OCI-LY1 (cell line): ENCODE data around the gene CEP112.

Source experiments
- H2AFZ ChIP-seq: fragments of 200-600 bp; sonication (generic), shearing (Covaris generic); 2 replicates; pipeline ENCODE4 v1.6.0; 2014; ENCODE audit warnings: antibody characterized with exemption, mild to moderate bottlenecking, low read length
- H3F3A ChIP-seq: fragments of 200-600 bp; sonication (generic), shearing (Covaris generic); 2 replicates; pipeline ENCODE4 v1.6.0; 2014; ENCODE audit warnings: mild to moderate bottlenecking, antibody characterized with exemption, low read length, moderate library complexity; ENCODE audit not compliant: insufficient read depth
- H3K27ac ChIP-seq: fragments of 200-600 bp; sonication (generic); 2 replicates; pipeline ENCODE4 v1.5.1; 2014; ENCODE audit warnings: low read length, mixed run types, mild to moderate bottlenecking, low read depth; ENCODE audit not compliant: poor library complexity, severe bottlenecking
- H3K27me3 ChIP-seq: fragments of 200-600 bp; sonication (generic); 2 replicates; pipeline ENCODE4 v1.6.0; 2014; ENCODE audit warnings: antibody characterized with exemption, mild to moderate bottlenecking, low read length, moderate library complexity; ENCODE audit not compliant: insufficient read depth
- H3K36me3 ChIP-seq: fragments of 200-600 bp; sonication (generic); 2 replicates; pipeline ENCODE4 v1.6.1; 2014; ENCODE audit warnings: mild to moderate bottlenecking, antibody characterized with exemption, low read length, moderate library complexity, mixed read lengths; ENCODE audit not compliant: insufficient read depth
- H3K4me1 ChIP-seq: fragments of 200-600 bp; sonication (generic); 2 replicates; pipeline ENCODE4 v1.5.1; 2014; ENCODE audit warnings: mild to moderate bottlenecking, low read length, moderate library complexity; ENCODE audit not compliant: insufficient read depth, severe bottlenecking
- H3K4me2 ChIP-seq: fragments of 200-600 bp; sonication (generic), shearing (Covaris generic); 2 replicates; pipeline ENCODE4 v1.6.1; 2014; ENCODE audit warnings: low read length
- H3K4me3 ChIP-seq: fragments of 200-600 bp; sonication (generic); 2 replicates; pipeline ENCODE4 v1.5.1; 2014; ENCODE audit warnings: low read length, low read depth, mild to moderate bottlenecking, mixed read lengths; ENCODE audit not compliant: poor library complexity, severe bottlenecking
- H3K79me2 ChIP-seq: fragments of 200-600 bp; shearing (Covaris generic); 2 replicates; pipeline ENCODE4 v1.6.1; 2016; ENCODE audit warnings: mixed run types, low read length, mixed read lengths; ENCODE audit not compliant: insufficient read depth
- H3K9ac ChIP-seq: fragments of 200-600 bp; sonication (generic), shearing (Covaris generic); 2 replicates; pipeline ENCODE4 v1.6.1; 2014; ENCODE audit warnings: mild to moderate bottlenecking, low read length, mixed read lengths
- H3K9me2 ChIP-seq: fragments of 200-600 bp; sonication (generic), shearing (Covaris generic); 2 replicates; pipeline ENCODE4 v1.6.1; 2014; ENCODE audit warnings: low read depth, mild to moderate bottlenecking, low read length, mixed read lengths
- H3K9me3 ChIP-seq: fragments of 200-600 bp; shearing (Covaris generic); 2 replicates; pipeline ENCODE4 v1.6.1; 2014; ENCODE audit warnings: low read length, mixed read lengths
- H4K20me1 ChIP-seq: fragments of 200-600 bp; sonication (generic), shearing (Covaris generic); 2 replicates; pipeline ENCODE4 v1.6.0; 2016; ENCODE audit warnings: mild to moderate bottlenecking, low read length; ENCODE audit not compliant: insufficient read depth
- EZH2 ChIP-seq: fragments of 200-600 bp; sonication (generic), shearing (Covaris generic); IDR thresholded peaks from 2 replicates; pipeline ENCODE4 v1.8.0; 2017; ENCODE audit warnings: borderline replicate concordance, mixed run types, mild to moderate bottlenecking, antibody characterized with exemption, low read length, moderate library complexity, mixed read lengths
- TF ChIP-seq, protein P1 (sequence below): fragments of 200-600 bp; sonication (generic), shearing (Covaris generic); IDR thresholded peaks from 2 replicates; pipeline ENCODE4 v1.5.1; 2017; ENCODE audit warnings: mild to moderate bottlenecking, antibody characterized with exemption, low read length, moderate library complexity, mixed read lengths

The CEP112 gene

GRCh38 chr17:66043419-66043818 is 148.5 kb downstream of the CEP112 start:
- Histone ChIP-seq H3K4me3 (no peak overlapping the region), H3K9me3 (no peaks in the 10 kb centered on the region), H3F3A (no peaks in the 10 kb centered on the region), H4K20me1 (no peaks in the 10 kb centered on the region), H3K9ac (no peak overlapping the region), H3K27ac (no peak overlapping the region), H3K79me2 (no peaks in the 10 kb centered on the region), H3K4me1 (no peaks in the 10 kb centered on the region), H3K4me2 (no peak overlapping the region), H2AFZ (no peak overlapping the region), H3K36me3 (no peaks in the 10 kb centered on the region), H3K9me2 (no peaks in the 10 kb centered on the region), H3K27me3 (no peaks in the 10 kb centered on the region)
- TF ChIP-seq, protein P1, sequence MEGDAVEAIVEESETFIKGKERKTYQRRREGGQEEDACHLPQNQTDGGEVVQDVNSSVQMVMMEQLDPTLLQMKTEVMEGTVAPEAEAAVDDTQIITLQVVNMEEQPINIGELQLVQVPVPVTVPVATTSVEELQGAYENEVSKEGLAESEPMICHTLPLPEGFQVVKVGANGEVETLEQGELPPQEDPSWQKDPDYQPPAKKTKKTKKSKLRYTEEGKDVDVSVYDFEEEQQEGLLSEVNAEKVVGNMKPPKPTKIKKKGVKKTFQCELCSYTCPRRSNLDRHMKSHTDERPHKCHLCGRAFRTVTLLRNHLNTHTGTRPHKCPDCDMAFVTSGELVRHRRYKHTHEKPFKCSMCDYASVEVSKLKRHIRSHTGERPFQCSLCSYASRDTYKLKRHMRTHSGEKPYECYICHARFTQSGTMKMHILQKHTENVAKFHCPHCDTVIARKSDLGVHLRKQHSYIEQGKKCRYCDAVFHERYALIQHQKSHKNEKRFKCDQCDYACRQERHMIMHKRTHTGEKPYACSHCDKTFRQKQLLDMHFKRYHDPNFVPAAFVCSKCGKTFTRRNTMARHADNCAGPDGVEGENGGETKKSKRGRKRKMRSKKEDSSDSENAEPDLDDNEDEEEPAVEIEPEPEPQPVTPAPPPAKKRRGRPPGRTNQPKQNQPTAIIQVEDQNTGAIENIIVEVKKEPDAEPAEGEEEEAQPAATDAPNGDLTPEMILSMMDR = no peak
- no peak for TF ChIP-seq EZH2

DNA sequence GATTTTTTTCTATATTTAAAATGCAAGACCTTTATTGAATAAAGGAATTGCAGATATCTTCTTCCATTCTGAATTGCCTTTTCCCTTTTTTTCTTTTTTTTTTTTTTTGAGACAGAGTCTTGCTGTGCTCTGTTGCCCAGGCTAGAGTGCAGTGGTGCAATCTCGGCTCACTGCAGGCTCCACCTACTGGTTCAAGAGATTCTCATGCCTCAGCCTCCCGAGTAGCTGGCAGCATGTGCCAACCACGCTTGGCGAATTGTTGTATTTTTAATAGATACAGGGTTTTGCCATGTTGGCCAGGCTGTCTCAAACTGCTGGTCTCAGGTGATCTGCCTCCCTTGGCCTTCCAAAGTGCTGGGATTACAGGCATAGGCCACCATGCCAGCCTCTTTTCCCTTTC is 151.5 kb downstream of the CEP112 start:
- H2AFZ ChIP-seq = no peak overlapping the region
- H3K36me3 ChIP-seq = no peaks in the 10 kb centered on the region
- H3K9me2 ChIP-seq = no peaks in the 10 kb centered on the region
- H4K20me1 ChIP-seq = no peaks in the 10 kb centered on the region
- H3K27ac ChIP-seq = no peak overlapping the region
- no peak overlapping the region for H3K4me3 ChIP-seq
- H3K79me2 ChIP-seq = no peaks in the 10 kb centered on the region
- no peaks in the 10 kb centered on the region for H3K4me1 ChIP-seq
- no peaks in the 10 kb centered on the region for H3K9me3 ChIP-seq
- no peak overlapping the region for H3K4me2 ChIP-seq
- no peaks in the 10 kb centered on the region for H3F3A ChIP-seq
- no peak overlapping the region for H3K9ac ChIP-seq
- H3K27me3 ChIP-seq = no peaks in the 10 kb centered on the region
- TF ChIP-seq, protein P1 = 0 out of 2 replicates have a peak, but pooled peaks have one; percentile 8
- no peak for TF ChIP-seq EZH2

- Histone ChIP-seq H3F3A (no peaks in the 10 kb centered on the region), H3K4me3 (no peak overlapping the region), H2AFZ (no peak overlapping the region), H3K9me3 (no peaks in the 10 kb centered on the region), H3K9ac (no peak overlapping the region), H3K27ac (no peak overlapping the region), H3K36me3 (no peaks in the 10 kb centered on the region), H3K9me2 (no peaks in the 10 kb centered on the region), H3K4me1 (no peaks in the 10 kb centered on the region), H3K27me3 (no peaks in the 10 kb centered on the region), H3K4me2 (no peak overlapping the region), H4K20me1 (no peaks in the 10 kb centered on the region), H3K79me2 (no peaks in the 10 kb centered on the region)
- TF ChIP-seq EZH2 = no peak
- TF ChIP-seq, protein P1 = no peak
These were observed 153.8 kb downstream of the CEP112 start for GRCh38 chr17:66038125-66038524.
